ENCODE measurements around the gene DIP2B.

GRCh38 chr12:50625029-50625925 lies 120.5 kb downstream of the DIP2B start:
- TF ChIP-seq CTCF (IDR thresholded peaks at IDR 0.05) (no peak), POLR2A (IDR thresholded peaks at IDR 0.05) (no peak), POLR2AphosphoS5 (IDR thresholded peaks at IDR 0.05) (no peak), EP300 (IDR thresholded peaks at IDR 0.05) (no peak)

Data from upper lobe of left lung (tissue), 4 donors.